Measurements from ENCODE around the gene RDH13. TPM values are rescaled to one million over a fixed set of nuclear protein-coding genes. Genes with fewer than 3 reads are reported as not detected.
"Not testable (repeated sequence)": the region's sequence is repeated elsewhere in the genome, so short reads cannot be mapped to it uniquely, and the experiment has no call there.

The RDH13 gene
- total RNA-seq, 1 donor from 2014 or later: 12.0 TPM

GRCh38 chr19:55044286-55044685, 18.7 kb downstream of the RDH13 start:
- Mint-ChIP-seq H3K27me3 (no peaks in the 10 kb centered on the region), H3K4me1 (ENCODE audit: low read depth) (no peaks in the 10 kb centered on the region), H3K9me3 (ENCODE audit: low read depth) (no peaks in the 10 kb centered on the region), H3K27ac (no peak overlapping the region), H3K36me3 (ENCODE audit: insufficient read depth) (no peaks in the 10 kb centered on the region), H3K4me3 (ENCODE audit: low read depth) (no peak overlapping the region)
- TF ChIP-seq CTCF (IDR thresholded peaks at IDR 0.05; ENCODE audit: unreplicated experiment): no peak
- DNase-seq (ENCODE audit: low spot score, unreplicated experiment): no peak

GRCh38 chr19:55042688-55043087, 20.3 kb downstream of the RDH13 start:
- DNase-seq (ENCODE audit: low spot score, unreplicated experiment): no peak
- no peaks in the 10 kb centered on the region for H3K36me3 Mint-ChIP-seq (ENCODE audit: insufficient read depth)
- H3K4me3 Mint-ChIP-seq (ENCODE audit: low read depth): no peak overlapping the region
- no peaks in the 10 kb centered on the region for H3K4me1 Mint-ChIP-seq (ENCODE audit: low read depth)
- no peaks in the 10 kb centered on the region for H3K9me3 Mint-ChIP-seq (ENCODE audit: low read depth)
- no peaks in the 10 kb centered on the region for H3K27me3 Mint-ChIP-seq
- H3K27ac Mint-ChIP-seq: no peak overlapping the region
- TF ChIP-seq CTCF (IDR thresholded peaks at IDR 0.05; ENCODE audit: unreplicated experiment): no peak

GRCh38 chr19:55042344-55042678, 20.6 kb downstream of the RDH13 start:
- Mint-ChIP-seq H3K36me3 (ENCODE audit: insufficient read depth) (no peaks in the 10 kb centered on the region), H3K4me3 (ENCODE audit: low read depth) (no peak overlapping the region), H3K27me3 (no peaks in the 10 kb centered on the region), H3K9me3 (ENCODE audit: low read depth) (no peaks in the 10 kb centered on the region), H3K27ac (no peak overlapping the region), H3K4me1 (ENCODE audit: low read depth) (no peaks in the 10 kb centered on the region)
- no peak for TF ChIP-seq CTCF (IDR thresholded peaks at IDR 0.05; ENCODE audit: unreplicated experiment)
- DNase-seq (ENCODE audit: low spot score, unreplicated experiment): no peak

GRCh38 chr19:55041627-55042343, 21.2 kb downstream of the RDH13 start:
- H3K9me3 Mint-ChIP-seq (ENCODE audit: low read depth): no peaks in the 10 kb centered on the region
- no peak overlapping the region for H3K4me3 Mint-ChIP-seq (ENCODE audit: low read depth)
- H3K27ac Mint-ChIP-seq: no peak overlapping the region
- TF ChIP-seq CTCF (IDR thresholded peaks at IDR 0.05; ENCODE audit: unreplicated experiment): no peak
- H3K27me3 Mint-ChIP-seq: no peaks in the 10 kb centered on the region
- DNase-seq (ENCODE audit: low spot score, unreplicated experiment): no peak
- H3K36me3 Mint-ChIP-seq (ENCODE audit: insufficient read depth): no peaks in the 10 kb centered on the region
- no peaks in the 10 kb centered on the region for H3K4me1 Mint-ChIP-seq (ENCODE audit: low read depth)

GRCh38 chr19:55041244-55041626, 21.7 kb downstream of the RDH13 start:
- no peaks in the 10 kb centered on the region for H3K4me1 Mint-ChIP-seq (ENCODE audit: low read depth)
- no peaks in the 10 kb centered on the region for H3K9me3 Mint-ChIP-seq (ENCODE audit: low read depth)
- no peaks in the 10 kb centered on the region for H3K36me3 Mint-ChIP-seq (ENCODE audit: insufficient read depth)
- H3K4me3 Mint-ChIP-seq (ENCODE audit: low read depth): no peak overlapping the region
- H3K27me3 Mint-ChIP-seq: no peaks in the 10 kb centered on the region
- DNase-seq (ENCODE audit: low spot score, unreplicated experiment): no peak
- no peak for TF ChIP-seq CTCF (IDR thresholded peaks at IDR 0.05; ENCODE audit: unreplicated experiment)
- no peak overlapping the region for H3K27ac Mint-ChIP-seq

- not testable (repeated sequence) for H3K9me3 Mint-ChIP-seq (ENCODE audit: low read depth)
Measured at GRCh38 chr19:55040654-55041053, 22.3 kb downstream of the RDH13 start.

GRCh38 chr19:55037603-55038002, 25.3 kb downstream of the RDH13 start:
- H3K27me3 Mint-ChIP-seq; H3K36me3 Mint-ChIP-seq (ENCODE audit: insufficient read depth); DNase-seq (ENCODE audit: low spot score, unreplicated experiment); H3K27ac Mint-ChIP-seq; H3K9me3 Mint-ChIP-seq (ENCODE audit: low read depth); H3K4me3 Mint-ChIP-seq (ENCODE audit: low read depth); H3K4me1 Mint-ChIP-seq (ENCODE audit: low read depth): not testable (repeated sequence)

More at GRCh38 chr19:55040654-55041053, 22.3 kb downstream of the RDH13 start:
- not testable (repeated sequence) for H3K4me3 Mint-ChIP-seq (ENCODE audit: low read depth); H3K27me3 Mint-ChIP-seq; DNase-seq (ENCODE audit: low spot score, unreplicated experiment); H3K36me3 Mint-ChIP-seq (ENCODE audit: insufficient read depth); H3K4me1 Mint-ChIP-seq (ENCODE audit: low read depth); H3K27ac Mint-ChIP-seq
